HepG2 (cell line): ENCODE results near the gene CAPN8. TPM values are rescaled to one million over a fixed set of nuclear protein-coding genes. Genes with fewer than 3 reads are reported as not detected.

Experiments
- ATAC-seq: fragments of 200-7000 bp; cut with Tn5 transposase; 3 replicates; pipeline ENCODE4 v1.9.1; 2020; ENCODE audit warnings: mild to moderate bottlenecking, moderate library complexity
- BruUV-seq: library from RNA; stranded (reverse); fragments of 400-500 nt; replicated peaks from 2 replicates; lab custom pipeline; 2021; lab: Mats Ljungman, UMichigan
- CTCF ChIA-PET: fragments of 300-600 bp; formaldehyde crosslinking; extraction: SDS; loops from one replicate; lab custom pipeline; 2021; ENCODE audit warnings: low total read pairs, inconsistent platforms, low intra/inter-chr PET ratio; lab: Yijun Ruan, JAX
- POLR2A ChIA-PET: fragments of 350-600 bp; sonication (Branson Sonifier 250); formaldehyde crosslinking; loops from one replicate; lab custom pipeline; 2020; ENCODE audit warnings: antibody characterized with exemption, inconsistent platforms; lab: Yijun Ruan, JAX
- DNase-seq: peaks from one replicate; pipeline ENCODE4 v3.0.0-alpha.2; 2015; ENCODE audit warnings: low spot score
- FAIRE-seq: peaks from 3 replicates; lab custom pipeline; 2011; peaks lifted over from hg19 to GRCh38; lab: Jason Lieb, UNC
- H2AFZ ChIP-seq: one replicate; pipeline ENCODE4 v1.6.1; 2011; ENCODE audit warnings: low read length, inconsistent platforms
- H3K27ac ChIP-seq: fragments of 300-600 bp; 3 replicates; pipeline ENCODE4 v1.8.0; 2011; ENCODE audit warnings: mixed run types, mild to moderate bottlenecking, mixed read lengths, low read length, inconsistent platforms; ENCODE audit not compliant: insufficient read depth; ENCODE audit errors: extremely low read length
- H3K27me3 ChIP-seq, 2 experiments: fragments of 200-600 bp in 1 of 2; 2 replicates in 1 of 2; 3 replicates in 1 of 2; pipeline versions ENCODE4 v1.6.0 to v1.8.0; 2011; ENCODE audit warnings: low read length in 2 of 2, mild to moderate bottlenecking in 2 of 2, moderate library complexity in 2 of 2, inconsistent platforms in 1 of 2; ENCODE audit not compliant: insufficient read depth in 2 of 2, control insufficient read depth in 1 of 2
- H3K36me3 ChIP-seq, 2 experiments: fragments of 200-600 bp in 1 of 2; replicated peaks in 1 of 2; 2 replicates in 1 of 2; 3 replicates in 1 of 2; pipeline versions ENCODE4 v1.5.1 to v1.8.0; 2011; ENCODE audit warnings: low read length in 2 of 2, inconsistent platforms in 1 of 2; ENCODE audit not compliant: insufficient read depth in 2 of 2, control insufficient read depth in 1 of 2
- H3K4me1 ChIP-seq: 2 replicates; pipeline ENCODE4 v1.5.1; 2012; ENCODE audit warnings: low read length, inconsistent platforms; ENCODE audit not compliant: insufficient read depth
- H3K4me2 ChIP-seq: 2 replicates; pipeline ENCODE4 v1.6.0; 2011; ENCODE audit warnings: low read depth, low read length, inconsistent platforms
- H3K4me3 ChIP-seq, 3 experiments: fragments of 200-600 bp in 1 of 3; sonication (generic), shearing (Covaris generic) in 1 of 3; replicated peaks in 1 of 3; 2 replicates each; pipeline ENCODE4 v1.5.1; 2011 to 2016; ENCODE audit warnings: low read length in 3 of 3, inconsistent platforms in 2 of 3, low read depth in 2 of 3, mild to moderate bottlenecking in 2 of 3, control low read depth in 1 of 3, mixed read lengths in 1 of 3; ENCODE audit not compliant: insufficient read depth in 1 of 3
- H3K79me2 ChIP-seq: one replicate; pipeline ENCODE4 v1.6.1; 2011; ENCODE audit warnings: low read length, inconsistent platforms; ENCODE audit not compliant: insufficient read depth
- H3K9ac ChIP-seq: 2 replicates; pipeline ENCODE4 v1.6.0; 2011; ENCODE audit warnings: mild to moderate bottlenecking, low read depth, low read length, inconsistent platforms; ENCODE audit not compliant: insufficient read depth
- H3K9me3 ChIP-seq: 2 replicates; pipeline ENCODE4 v1.5.1; 2012; ENCODE audit warnings: mild to moderate bottlenecking, low read length
- H4K20me1 ChIP-seq: 2 replicates; pipeline ENCODE4 v1.6.0; 2011; ENCODE audit warnings: inconsistent platforms, mild to moderate bottlenecking, low read length, moderate library complexity; ENCODE audit not compliant: insufficient read depth
- CCDC6 ChIP-seq: sonication (generic); formaldehyde crosslinking; IDR thresholded peaks from 2 replicates; pipeline ENCODE4 v1.8.1; 2022; ENCODE audit warnings: mild to moderate bottlenecking, missing genetic modification reagents, moderate library complexity
- MXD3 ChIP-seq: IDR thresholded peaks from 2 replicates; pipeline ENCODE4 v1.6.1; 2016; ENCODE audit warnings: mild to moderate bottlenecking, missing biosample characterization, missing genetic modification reagents
- NFIB ChIP-seq: sonication (generic); formaldehyde crosslinking; IDR thresholded peaks from 2 replicates; pipeline ENCODE4 v1.9.0; 2021; ENCODE audit warnings: missing genetic modification reagents, mild to moderate bottlenecking, borderline replicate concordance
- TBL1XR1 ChIP-seq: fragments of 150-350 bp; IDR thresholded peaks from 2 replicates; pipeline ENCODE4 v1.6.1; 2014; ENCODE audit warnings: borderline replicate concordance, low read length; ENCODE audit not compliant: partially characterized antibody
- ZBTB21 ChIP-seq: sonication (generic); formaldehyde crosslinking; IDR thresholded peaks from 2 replicates; pipeline ENCODE4 v1.4.0; 2020; ENCODE audit warnings: missing genetic modification reagents
- ZNF20 ChIP-seq: sonication (generic); formaldehyde crosslinking; IDR thresholded peaks from 2 replicates; pipeline ENCODE4 v1.4.0; 2020; ENCODE audit warnings: mild to moderate bottlenecking, moderate library complexity, missing genetic modification reagents
- ZNF350 ChIP-seq: sonication (generic); formaldehyde crosslinking; IDR thresholded peaks from 2 replicates; pipeline ENCODE4 v1.4.0; 2020; ENCODE audit warnings: mild to moderate bottlenecking, low read depth, missing genetic modification reagents, borderline replicate concordance
- ZNF550 ChIP-seq: sonication (generic); formaldehyde crosslinking; IDR thresholded peaks from 2 replicates; pipeline ENCODE4 v1.4.0; 2020; ENCODE audit warnings: mild to moderate bottlenecking, missing genetic modification reagents, borderline replicate concordance
- ZNF850 ChIP-seq: sonication (generic); formaldehyde crosslinking; conservative IDR thresholded peaks from 2 replicates; pipeline ENCODE4 v1.9.0; 2021; ENCODE audit warnings: mild to moderate bottlenecking, missing genetic modification reagents
- WGBS: methylation state at CpG from one replicate; pipeline ENCODE4 v1.1.6; 2017; ENCODE audit warnings: low lambda C conversion rate; 5-methylcytosine and 5-hydroxymethylcytosine counted together
- in situ Hi-C: cut with HindIII; loops from 2 replicates; pipeline ENCODE4 v1.10.0; 2017; ENCODE audit warnings: low pct_unique_long_range_greater_than_20kb; ENCODE audit not compliant: extremely low pct_ligation_motif_present
- intact Hi-C: fragments of 100-400 bp; cut with micrococcal nuclease; formaldehyde crosslinking; loops from one replicate; pipeline ENCODE4 v1.10.0; 2022; ENCODE audit not compliant: unreplicated experiment
- polyA plus RNA-seq, 8 experiments: library from polyadenylated mRNA; depleted of rRNA in 3 of 8; stranded (reverse) in 7 of 8; unstranded in 1 of 8; fragments of >200 nt; fragmentation: Illumina TruSeq in 4 of 8; extraction: Trizol in 4 of 8; gene quantifications; 2 replicates each; pipeline versions ENCODE4 v1.2.1 to v1.2.3, GENCODE V29; 2011 to 2016; ENCODE audit warnings: low read depth in 4 of 8, missing spikeins in 1 of 8, mixed read lengths in 1 of 8; ENCODE audit not compliant: insufficient read depth in 1 of 8
- total RNA-seq, 5 experiments: library from RNA; depleted of rRNA; stranded (reverse); fragments of >200 nt; fragmentation: Illumina TruSeq; extraction: Trizol; gene quantifications; 2 replicates each; pipeline ENCODE4 v1.2.3, GENCODE V29; 2016; ENCODE audit warnings: low read depth in 1 of 5
- TF ChIP-seq, protein P1 (sequence below): sonication (generic); formaldehyde crosslinking; IDR thresholded peaks from 2 replicates; pipeline ENCODE4 v1.4.0; 2020; ENCODE audit warnings: missing genetic modification reagents, borderline replicate concordance
- TF ChIP-seq, protein P2 (sequence below): sonication (generic); formaldehyde crosslinking; IDR thresholded peaks from 2 replicates; pipeline ENCODE4 v1.9.0; 2022; ENCODE audit warnings: missing genetic modification reagents, mild to moderate bottlenecking, borderline replicate concordance

CAPN8 gene
- total and polyA plus RNA-seq, 2 of the 13 experiments (the other 11 are each of a cell fraction or from before 2014, with no cell fraction given), result 0.20 to 0.25 TPM

GRCh38 chr1:223641523-223642039 is 23.9 kb downstream of the CAPN8 start:
- Histone ChIP-seq H3K9me3 (no peaks in the 10 kb centered on the region), H3K27ac (no peak overlapping the region), H3K9ac (no peak overlapping the region), H3K27me3 (peaks cover 0 to 28% of the 10 kb centered on the region in 2 experiments; a peak in 3 of 5 replicates), H3K79me2 (no peaks in the 10 kb centered on the region)
- CTCF ChIA-PET, result no interaction called here
- TF ChIP-seq ZNF850 (no peak), ZNF550 (CRISPR knock-in tag) (no peak), ZNF350 (CRISPR knock-in tag) (no peak), MXD3 (CRISPR knock-in tag) (no peak), ZNF20 (no peak), TBL1XR1 (no peak), ZBTB21 (CRISPR knock-in tag) (no peak), NFIB (no peak), CCDC6 (CRISPR knock-in tag) (no peak)
- TF ChIP-seq, protein P1, sequence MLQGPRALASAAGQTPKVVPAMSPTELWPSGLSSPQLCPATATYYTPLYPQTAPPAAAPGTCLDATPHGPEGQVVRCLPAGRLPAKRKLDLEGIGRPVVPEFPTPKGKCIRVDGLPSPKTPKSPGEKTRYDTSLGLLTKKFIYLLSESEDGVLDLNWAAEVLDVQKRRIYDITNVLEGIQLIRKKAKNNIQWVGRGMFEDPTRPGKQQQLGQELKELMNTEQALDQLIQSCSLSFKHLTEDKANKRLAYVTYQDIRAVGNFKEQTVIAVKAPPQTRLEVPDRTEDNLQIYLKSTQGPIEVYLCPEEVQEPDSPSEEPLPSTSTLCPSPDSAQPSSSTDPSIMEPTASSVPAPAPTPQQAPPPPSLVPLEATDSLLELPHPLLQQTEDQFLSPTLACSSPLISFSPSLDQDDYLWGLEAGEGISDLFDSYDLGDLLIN (CRISPR knock-in tag), result no peak
- TF ChIP-seq, protein P2, sequence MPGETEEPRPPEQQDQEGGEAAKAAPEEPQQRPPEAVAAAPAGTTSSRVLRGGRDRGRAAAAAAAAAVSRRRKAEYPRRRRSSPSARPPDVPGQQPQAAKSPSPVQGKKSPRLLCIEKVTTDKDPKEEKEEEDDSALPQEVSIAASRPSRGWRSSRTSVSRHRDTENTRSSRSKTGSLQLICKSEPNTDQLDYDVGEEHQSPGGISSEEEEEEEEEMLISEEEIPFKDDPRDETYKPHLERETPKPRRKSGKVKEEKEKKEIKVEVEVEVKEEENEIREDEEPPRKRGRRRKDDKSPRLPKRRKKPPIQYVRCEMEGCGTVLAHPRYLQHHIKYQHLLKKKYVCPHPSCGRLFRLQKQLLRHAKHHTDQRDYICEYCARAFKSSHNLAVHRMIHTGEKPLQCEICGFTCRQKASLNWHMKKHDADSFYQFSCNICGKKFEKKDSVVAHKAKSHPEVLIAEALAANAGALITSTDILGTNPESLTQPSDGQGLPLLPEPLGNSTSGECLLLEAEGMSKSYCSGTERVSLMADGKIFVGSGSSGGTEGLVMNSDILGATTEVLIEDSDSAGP, result no peak
- TF ChIP-seq, all 625 proteins: peak for 0
- POLR2A ChIA-PET, result no interaction called here
- no peak for ATAC-seq
- Histone ChIP-seq H3K4me3 (no peak overlapping the region), H3K4me1 (no peaks in the 10 kb centered on the region), H4K20me1 (no peaks in the 10 kb centered on the region), H3K36me3 (no peaks in the 10 kb centered on the region), H2AFZ (no peak overlapping the region), H3K4me2 (no peak overlapping the region)
- no TSS peak for BruUV-seq
- WGBS, result 16% methylated on average over 7 of the region's 7 CpGs
- in situ Hi-C loops, result no loop called here
- no peak for DNase-seq
- intact Hi-C loops, result no loop called here
- FAIRE-seq, result no peak
